Skin of body (tissue), 2 donors: ENCODE data around the gene PRDM11. TPM values are rescaled to one million over a fixed set of nuclear protein-coding genes. Genes with fewer than 3 reads are reported as not detected.
A peak's percentile ranks its signal among the peaks of the same experiment; 100 is the strongest.

Source experiments
- DNase-seq: peaks from one replicate; lab custom pipeline; 2025; lab: John Stamatoyannopoulos, UW
- total RNA-seq: library from RNA; depleted of rRNA; stranded (reverse); fragments of >200 nt; gene quantifications from one replicate; pipeline ENCODE4 v1.2.3, GENCODE V29; 2014

Gene PRDM11
- total RNA-seq, 1 donor from 2014 or later, result 11.0 TPM

GRCh38 chr11:45174168-45174835 is 27.9 kb downstream of the PRDM11 start:
- DNase-seq, result no peak

GRCh38 chr11:45174963-45175362 is 28.5 kb downstream of the PRDM11 start:
- DNase-seq, result no peak

- no peak for DNase-seq
Observed at GRCh38 chr11:45176996-45177395, 30.6 kb downstream of the PRDM11 start.

GRCh38 chr11:45178223-45178622 is 31.8 kb downstream of the PRDM11 start:
- no peak for DNase-seq

GRCh38 chr11:45178890-45179671 is 32.6 kb downstream of the PRDM11 start:
- DNase-seq, result no peak

GRCh38 chr11:45179686-45180178 is 33.3 kb downstream of the PRDM11 start:
- DNase-seq, result no peak

- no peak for DNase-seq
Observed at GRCh38 chr11:45180179-45180847, 33.9 kb downstream of the PRDM11 start.

GRCh38 chr11:45180848-45181192 is 34.4 kb downstream of the PRDM11 start:
- DNase-seq, result no peak

GRCh38 chr11:45181193-45181888 is 34.9 kb downstream of the PRDM11 start:
- peak; percentile 30 for DNase-seq

GRCh38 chr11:45181889-45182550 is 35.6 kb downstream of the PRDM11 start:
- DNase-seq, result no peak

- no peak for DNase-seq
Observed at GRCh38 chr11:45182902-45183301, 36.5 kb downstream of the PRDM11 start.

- no peak for DNase-seq
Observed at GRCh38 chr11:45184640-45185039, 38.2 kb downstream of the PRDM11 start.

GRCh38 chr11:45185228-45185729 is 38.8 kb downstream of the PRDM11 start:
- DNase-seq, result no peak

- DNase-seq, result no peak
Observed at GRCh38 chr11:45187375-45187774, 40.9 kb downstream of the PRDM11 start.

GRCh38 chr11:45188127-45188526 is 41.7 kb downstream of the PRDM11 start:
- no peak for DNase-seq

- DNase-seq, result no peak
Observed at GRCh38 chr11:45189230-45189629, 42.8 kb downstream of the PRDM11 start.

- DNase-seq, result no peak
Observed at GRCh38 chr11:45193695-45194094, 47.3 kb downstream of the PRDM11 start.

GRCh38 chr11:45204761-45205160 is 58.3 kb downstream of the PRDM11 start:
- DNase-seq, result no peak

- DNase-seq, result no peak
Observed at GRCh38 chr11:45205978-45206377, 59.5 kb downstream of the PRDM11 start.

- no peak for DNase-seq
Observed at GRCh38 chr11:45208135-45208534, 61.7 kb downstream of the PRDM11 start.
